ENCODE measurements around the gene BRD2.

The BRD2 gene

DNA sequence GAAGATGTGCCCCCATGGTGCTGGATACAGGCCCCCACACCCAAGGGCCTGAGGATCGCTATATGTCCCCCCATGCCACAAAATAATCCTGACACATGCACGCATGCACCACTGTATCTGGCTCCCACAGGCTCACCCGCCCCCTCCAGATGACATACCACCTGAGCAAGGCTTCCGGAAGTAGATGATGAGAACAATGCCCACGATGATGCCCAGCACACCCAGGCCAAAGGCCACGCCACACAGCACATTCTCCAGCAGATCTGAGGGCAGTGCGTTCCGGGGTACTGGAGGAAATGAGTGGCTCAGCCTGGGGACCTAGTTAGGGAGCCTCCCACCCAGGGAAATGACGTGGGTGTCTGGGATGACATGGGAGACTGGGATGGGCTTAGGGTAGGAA, 19.3 kb upstream of the BRD2 start:
- DNase-seq (ENCODE audit: low spot score): no peak

DNA sequence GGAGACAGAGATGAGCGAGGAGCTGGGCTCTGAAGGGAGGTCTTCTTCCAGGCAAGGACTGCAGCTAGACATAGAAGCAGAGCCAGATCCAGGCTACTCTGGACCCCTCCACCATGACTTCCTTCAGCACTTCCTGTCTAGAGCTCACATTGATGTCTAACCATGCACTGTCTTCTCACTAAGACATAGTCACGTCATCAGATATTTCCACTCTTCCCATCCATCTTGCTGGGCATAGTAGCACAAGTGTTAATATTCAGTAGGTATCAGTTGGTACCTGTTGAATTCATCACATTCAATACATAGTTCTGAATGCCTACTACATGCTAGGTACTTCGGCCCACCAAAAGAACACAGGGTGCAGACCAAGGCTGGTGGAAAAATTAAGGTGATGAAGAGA, 18.4 kb upstream of the BRD2 start:
- DNase-seq (ENCODE audit: low spot score): no peak

DNA sequence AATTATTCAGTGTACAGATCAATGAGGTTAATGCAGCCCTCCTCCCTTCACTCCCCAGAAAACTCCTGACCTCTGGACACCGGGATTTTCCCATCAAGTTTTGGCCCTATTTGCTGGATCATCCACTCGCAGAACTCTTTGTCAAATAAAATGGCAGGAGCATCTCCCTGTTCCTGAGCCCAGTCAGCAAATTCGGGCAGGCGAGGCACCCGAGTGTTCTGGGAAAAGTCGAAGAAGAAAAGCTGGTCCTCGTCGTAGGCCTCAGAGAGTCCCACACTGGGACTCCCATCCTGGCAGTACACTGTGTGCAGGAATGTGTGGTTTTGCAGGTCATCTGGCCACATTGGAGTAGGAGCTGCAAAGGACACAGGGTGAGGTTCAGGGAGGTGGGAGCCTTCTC, 17.9 kb upstream of the BRD2 start:
- no peak for DNase-seq (ENCODE audit: low spot score)

DNA sequence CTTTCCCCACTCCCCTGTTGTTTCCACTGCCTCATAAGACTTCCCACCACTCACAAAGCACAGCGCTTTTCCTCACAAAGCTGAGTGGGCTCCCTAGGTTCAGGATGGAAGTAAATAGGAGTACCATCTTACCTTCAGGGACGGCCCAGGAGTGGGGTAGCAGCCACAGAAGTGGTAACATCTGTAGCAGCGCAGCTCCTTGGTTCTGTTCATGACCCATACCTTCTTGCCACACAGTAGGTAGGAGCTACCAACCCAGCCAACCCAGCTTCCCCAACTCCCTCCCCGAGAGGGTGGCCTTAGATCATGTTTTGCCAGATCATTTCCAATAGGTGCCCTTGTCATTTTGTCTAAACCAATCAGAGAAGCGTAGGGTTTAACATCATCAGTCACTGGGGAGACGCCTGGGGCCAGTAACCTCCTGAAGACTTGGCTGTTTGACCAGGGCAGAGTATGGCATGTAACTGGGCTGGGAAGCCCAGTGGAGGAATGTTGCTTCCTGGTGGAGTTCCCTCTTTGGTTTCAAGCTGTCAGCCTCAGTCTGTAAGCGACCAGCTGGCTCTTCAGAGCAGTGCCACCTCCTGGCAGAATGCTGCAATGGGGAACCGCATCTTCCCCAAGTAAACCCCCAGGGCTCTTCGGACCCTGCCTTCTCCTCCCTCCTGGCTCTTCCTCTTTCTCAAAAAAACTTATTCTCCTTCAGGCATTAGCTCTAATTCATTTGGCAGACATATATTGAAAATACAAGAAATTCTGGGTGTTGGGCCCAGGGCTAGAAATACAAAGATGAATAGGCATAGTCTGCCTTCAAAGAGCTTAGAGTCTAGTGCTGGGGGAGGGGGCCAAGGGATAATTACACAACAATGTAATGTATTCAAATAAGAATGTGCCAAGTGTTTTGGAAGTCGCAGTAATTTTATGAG, 15.3 kb upstream of the BRD2 start, which contains the start of gene HLA-DMA:
TSS of gene HLA-DMA (minus strand) at position 281 of the 923 bp plus-strand sequence. CDS start at position 220, 61 bp downstream.
- peak; percentile 94 for DNase-seq (ENCODE audit: low spot score)

DNA sequence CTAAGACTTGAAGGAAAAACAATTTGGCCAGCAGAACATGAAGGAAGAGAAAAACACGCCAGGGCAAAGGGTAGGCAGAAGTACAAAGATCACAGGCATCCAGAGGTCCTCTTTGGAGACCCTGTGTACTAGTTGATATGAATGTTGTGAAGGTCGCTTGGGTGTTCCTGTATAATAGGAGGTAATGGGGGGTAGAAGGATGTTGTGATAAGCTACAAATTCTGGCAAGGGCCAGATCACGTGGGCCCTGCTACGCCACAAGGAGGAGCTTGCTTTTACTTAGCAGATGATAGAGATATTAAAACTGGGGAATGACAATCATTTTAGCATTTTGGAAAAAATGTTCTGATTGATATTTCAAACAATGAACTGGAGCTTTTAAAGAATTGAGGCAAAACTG, 14.6 kb upstream of the BRD2 start:
- DNase-seq (ENCODE audit: low spot score): no peak

DNA sequence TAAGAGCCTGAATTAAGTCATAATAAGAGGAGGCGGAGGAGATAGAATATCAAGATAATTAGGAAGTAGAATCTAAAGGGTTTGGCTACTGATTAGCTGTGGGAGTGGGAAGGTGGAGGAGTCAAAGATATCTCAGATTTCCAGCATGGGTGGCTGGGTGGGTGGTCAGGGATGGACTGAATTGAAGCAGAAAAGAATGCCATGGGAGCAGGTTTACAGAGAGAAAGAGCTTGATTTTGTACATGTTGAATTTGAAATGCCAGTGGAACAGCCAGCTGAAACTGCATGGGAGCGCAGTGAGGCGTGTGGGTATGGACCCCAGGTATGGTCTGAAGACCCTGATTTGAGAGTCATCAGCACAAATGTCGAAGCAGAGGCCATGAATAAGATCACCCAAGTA, 14.1 kb upstream of the BRD2 start:
- no peak for DNase-seq (ENCODE audit: low spot score)

DNA sequence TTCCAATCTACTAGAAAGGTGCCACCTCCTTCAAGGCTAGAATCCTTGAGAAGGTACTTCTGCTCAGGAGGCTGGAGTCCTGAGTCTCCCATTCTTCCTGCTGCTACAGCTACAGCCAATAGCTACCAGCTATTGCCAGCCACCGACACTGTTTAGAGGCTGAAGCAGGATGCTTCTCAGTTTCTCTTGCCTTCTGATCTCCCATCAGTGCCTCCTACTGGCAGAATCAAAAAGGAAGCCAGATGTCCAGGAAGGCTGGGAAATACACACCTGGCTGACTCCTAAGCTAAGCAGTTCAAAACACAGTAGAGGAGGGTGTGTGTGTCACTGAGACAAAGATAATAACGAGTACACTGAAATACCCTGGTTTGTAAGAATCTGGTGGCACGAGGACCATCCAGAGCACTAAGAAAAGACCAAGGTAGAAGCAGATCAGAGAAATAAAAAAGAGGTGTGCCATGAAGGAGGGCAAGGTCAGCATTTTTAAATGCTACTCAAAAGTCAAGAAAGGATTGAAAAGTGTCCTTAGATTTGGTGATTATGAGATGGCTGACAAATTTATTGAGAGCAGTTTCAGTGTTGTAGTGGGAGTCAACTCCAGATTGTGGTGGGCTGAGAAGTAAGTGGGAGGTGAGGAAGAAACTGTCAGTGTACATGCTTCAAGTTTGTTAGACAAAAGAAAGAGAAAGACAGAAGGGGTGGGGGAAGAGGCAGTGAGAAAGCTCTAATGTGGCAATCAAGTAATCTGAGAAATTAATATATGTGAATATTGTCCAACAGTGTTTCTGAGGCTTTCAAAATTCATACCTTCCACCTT, 13.2 kb upstream of the BRD2 start:
- no peak for DNase-seq (ENCODE audit: low spot score)

DNA sequence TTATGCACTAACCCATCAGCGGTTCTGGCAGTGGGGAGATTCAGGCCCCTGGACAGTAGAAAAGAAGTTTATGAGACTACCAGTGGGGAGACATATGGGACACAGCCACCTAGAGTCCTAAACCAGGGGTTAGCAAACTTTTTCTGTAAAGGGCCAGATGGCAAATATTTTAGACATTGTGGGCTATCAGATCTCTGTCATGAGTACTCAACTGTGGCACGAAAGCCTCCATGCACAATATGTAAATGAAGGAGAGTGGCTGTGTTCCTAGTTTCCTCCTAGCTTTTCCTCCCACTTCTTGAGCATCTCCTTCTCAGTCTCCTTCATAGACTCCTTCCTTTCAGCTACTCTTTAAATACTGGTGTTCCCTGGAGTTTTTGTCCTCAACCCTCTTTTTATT, 12.2 kb upstream of the BRD2 start:
- DNase-seq (ENCODE audit: low spot score): no peak

DNA sequence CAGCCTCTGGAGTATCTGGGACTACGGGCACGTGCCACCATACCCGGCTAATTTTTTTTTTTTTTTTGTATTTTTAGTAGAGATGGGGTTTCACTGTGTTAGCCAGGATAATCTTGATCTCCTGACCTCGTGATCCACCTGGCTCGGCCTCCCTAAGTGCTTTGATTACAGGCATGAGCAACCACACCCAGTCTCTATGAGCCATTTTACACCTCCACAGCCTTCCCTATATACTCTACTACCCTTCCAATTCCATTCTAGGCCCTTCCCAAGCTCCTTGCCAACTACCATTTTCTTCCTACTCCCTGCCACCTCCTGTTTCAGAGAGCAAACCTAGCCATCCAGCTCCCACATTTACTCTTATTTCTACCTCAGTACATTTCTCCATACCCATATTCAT, 7.8 kb upstream of the BRD2 start:
- DNase-seq (ENCODE audit: low spot score): no peak

DNA sequence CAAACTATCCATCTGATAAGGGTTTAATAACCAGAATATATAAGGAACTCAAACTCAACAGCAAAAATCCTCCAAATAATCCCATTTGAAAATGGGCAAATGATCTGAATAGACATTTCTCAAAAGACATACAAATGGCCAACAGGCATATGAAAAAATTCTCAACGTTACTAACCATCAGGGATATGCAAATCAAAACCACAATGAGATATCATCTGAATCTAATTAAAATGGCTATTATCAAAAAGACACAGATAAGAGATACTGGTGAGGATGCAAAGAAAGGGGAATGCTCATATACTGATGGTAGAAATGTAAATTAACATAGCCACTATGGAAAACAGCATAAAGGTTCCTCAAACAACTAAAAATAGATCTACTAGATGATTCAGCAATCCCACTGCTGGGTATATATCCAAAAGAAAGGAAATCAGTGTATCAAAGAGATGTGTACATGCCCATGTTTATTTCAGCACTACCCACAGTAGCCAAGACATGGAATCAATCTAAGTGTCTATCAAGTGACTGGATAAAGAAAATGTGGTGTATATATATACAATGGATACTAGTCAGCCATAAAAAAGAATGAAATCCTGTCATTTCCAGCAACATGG, 6.1 kb upstream of the BRD2 start:
- no peak for DNase-seq (ENCODE audit: low spot score)

DNA sequence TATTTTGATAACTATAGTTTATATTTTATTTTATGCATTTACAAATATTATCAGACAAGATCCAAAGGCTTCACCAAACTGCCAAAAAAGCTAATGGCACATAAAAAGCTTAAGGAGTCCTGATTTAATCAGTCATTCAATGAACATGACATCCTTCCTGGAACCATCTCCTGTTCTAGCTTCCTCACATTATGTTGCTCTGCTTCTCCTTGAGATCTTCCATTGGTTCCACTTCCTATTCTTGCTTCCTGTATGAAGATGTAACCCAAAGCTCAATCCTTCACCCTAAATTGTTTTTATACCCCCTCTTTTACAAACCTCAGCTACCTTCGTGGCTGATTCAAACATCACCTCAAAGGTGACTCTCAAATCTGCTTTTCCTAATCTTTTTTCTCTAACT, 4.5 kb upstream of the BRD2 start:
- no peak for DNase-seq (ENCODE audit: low spot score)

DNA sequence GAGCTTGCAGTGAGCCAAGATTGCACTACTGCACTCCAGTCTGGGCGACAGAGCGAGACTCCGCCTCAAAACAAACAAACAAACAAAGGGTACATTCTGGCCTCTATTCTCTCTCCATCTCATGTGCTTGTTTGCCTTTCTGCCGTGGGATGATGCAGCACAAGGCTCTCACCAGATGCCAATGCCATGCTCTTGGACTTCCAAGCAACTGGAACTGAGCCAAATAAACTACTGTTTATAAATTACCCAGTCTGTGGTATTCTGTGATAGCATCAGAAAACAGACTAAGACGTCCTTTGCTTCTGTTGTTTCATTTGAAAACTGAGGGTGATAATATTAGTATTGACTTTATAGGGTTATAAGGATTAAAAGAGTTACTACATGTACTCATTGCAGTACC, 3.6 kb upstream of the BRD2 start:
- DNase-seq (ENCODE audit: low spot score): no peak

DNA sequence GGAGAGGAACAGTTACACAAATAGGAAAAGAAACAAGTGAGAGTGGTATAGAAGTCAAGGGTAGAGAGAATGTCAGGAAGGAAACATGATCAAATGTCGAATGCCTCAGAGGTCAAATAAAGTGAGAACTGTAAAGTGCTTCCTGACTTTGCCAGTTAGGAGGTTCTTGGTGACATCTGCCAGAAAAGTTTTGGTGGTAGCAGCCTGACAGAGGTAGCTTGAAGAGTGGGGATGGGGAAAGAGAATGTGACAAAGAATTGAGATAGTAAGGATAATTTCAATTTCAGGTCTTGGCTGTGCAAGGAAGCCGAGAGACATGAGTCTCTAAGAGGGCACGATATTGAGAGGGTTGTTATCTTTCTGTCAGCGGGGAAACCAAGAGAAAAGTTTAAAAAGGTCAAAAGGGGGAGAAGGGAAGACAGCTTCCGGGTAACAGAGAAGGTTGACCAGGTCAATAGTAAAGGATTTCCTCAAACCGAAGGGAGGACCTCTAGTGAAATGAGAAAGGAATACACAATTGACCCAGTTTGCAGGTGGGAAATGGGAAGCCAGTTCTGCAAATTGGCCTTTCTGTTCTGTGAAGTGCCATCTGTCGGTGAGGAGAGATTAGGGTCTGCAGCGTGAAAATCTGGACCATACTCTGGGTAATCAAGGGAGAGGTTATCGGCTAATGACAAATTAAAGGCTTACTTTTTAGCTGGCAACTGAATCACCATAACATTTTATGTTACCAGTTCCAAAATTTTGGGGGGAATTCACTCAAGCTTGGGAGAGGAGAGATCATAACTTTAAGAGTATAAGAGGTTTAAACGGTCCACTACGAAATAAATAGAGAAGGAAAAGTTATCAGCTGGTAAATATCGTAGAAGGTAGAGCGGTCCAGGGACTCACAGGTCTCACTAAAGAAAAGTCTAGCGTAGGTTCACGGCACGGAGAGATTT, 973 bp upstream of the BRD2 start:
- no peak for DNase-seq (ENCODE audit: low spot score)

DNA sequence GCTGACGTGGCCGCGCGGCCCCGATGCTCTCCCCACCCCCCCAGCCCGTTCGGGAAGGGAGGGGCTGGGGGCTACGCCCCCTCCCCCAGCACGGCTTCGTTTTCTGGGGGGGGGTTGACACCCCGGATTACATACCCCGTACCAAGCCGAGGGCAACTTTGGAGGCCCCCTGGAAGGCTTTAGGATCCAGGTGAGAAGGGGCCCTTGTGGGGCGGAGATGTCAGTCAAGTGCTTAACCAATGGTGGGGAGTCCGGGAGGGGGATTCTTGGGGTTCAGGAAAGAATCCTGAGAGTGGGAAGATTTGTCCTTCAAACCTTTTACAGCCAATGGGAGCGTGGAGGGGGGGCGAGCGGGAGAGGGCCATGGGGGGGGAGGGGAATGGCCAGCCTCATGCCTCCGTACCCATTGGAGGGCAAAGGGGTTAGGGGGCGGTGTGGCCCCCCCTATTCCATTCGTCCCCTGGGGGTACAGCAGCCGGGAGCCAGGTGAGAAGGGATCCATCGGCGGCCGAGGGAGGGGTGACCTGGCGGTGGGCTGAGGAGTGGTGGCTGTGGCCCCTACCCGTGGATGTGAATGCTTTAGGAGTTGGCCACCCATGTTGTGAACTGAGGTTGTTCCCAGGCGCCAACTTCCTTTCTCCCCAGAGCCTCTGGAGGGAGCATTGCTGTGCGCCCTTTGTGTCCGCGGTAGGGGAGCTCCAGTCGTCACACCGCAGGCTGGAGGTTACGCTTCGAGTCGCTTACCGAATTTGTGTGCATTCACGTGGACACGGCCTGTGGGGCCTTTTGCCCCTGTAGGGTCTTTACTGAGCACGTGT, 682 bp downstream of the BRD2 start:
- no peak for DNase-seq (ENCODE audit: low spot score)

DNA sequence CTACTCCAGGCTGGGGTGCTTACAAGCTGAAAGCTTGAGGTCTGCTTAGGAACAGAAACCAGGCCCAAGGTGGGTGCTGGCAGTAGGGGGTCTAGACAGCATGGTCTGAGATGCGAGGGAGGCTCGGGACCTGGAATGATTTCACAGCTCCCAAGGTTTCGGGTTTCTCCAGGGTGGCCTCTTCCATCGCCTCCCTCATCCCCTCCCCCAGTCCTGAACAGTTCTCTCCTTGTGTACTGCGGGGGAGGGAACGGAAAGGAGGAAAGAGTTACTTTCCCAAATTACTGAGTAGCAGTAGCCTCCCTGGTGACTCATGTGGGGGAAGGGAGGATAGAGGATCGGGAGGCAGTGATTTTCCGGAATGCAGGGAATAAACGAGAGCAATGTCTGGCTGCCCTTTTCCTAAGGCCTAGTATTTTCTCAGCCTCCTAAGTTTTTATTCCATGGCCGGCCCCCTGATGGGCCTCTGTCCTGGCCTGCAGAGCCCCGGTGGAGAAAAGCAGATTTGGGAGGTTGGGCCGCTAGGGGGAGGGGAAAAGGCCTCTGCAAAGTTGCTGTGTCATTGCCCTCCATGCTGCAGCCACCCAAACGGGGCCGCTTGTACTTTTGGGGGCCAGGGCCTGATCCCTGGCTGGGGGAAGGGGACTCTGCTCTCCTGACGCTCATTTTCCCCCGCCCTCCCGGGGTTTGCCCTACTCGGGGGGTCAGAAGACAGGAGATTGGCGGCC, 1.5 kb downstream of the BRD2 start:
- DNase-seq (ENCODE audit: low spot score): peak; percentile 59

DNA sequence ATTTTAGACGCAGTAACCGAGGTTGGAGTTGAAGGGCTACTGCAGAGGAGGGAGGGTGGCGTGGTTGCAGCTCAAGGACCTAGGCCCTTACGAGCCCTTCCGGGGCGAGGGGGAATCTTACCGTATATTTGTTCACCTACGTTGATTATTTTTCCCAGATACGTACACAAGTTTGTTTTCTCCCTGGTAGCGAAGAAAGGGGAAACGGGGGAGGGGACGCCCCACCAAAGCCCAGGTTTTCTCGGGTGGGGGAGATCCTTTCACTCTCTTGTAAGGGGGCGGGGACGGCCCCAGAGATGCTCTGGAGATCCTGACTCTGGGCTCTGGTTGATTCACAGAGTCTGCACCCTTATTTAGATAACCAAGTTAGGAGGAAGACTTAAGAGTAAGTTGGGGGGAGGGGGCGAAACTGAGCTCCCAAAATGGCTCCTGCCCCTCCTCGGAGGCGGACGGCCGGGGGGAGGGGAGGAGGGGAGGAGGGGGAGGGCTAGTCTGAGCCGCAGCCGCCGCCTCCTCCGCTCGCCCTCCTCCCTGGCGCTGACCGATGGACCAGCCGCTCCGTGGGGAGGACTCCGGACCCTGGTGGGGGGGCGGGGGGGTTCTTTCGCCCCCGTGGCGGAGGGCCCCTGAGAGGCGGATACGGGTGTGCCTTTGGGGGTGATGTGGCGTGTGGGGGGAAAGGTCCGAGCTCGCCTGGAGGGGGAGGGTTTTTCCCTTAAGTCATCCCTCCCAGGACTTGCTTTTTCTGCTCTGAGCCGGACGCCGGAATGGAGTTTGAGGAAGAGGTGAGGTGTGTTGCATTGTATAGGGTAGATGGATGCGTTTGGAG, 2.2 kb downstream of the BRD2 start:
- DNase-seq (ENCODE audit: low spot score): peak; percentile 79

DNA sequence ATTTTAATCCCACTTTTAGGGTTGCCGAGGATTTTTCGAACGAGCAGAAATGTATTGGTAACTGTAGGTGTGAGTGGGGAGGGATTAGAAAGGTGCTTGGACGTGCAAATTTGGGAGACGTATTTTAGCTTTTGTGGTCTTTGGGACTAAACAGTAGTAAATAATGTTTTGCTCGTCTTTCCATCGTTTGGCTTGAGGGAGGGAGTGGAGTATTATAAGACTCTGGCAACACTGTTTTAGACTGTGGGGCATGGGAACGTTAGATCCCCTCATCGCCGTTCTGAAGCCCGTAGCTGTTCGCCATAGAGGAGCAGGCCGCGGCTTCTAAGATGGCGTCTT, 2.8 kb downstream of the BRD2 start:
- DNase-seq (ENCODE audit: low spot score): no peak

DNA sequence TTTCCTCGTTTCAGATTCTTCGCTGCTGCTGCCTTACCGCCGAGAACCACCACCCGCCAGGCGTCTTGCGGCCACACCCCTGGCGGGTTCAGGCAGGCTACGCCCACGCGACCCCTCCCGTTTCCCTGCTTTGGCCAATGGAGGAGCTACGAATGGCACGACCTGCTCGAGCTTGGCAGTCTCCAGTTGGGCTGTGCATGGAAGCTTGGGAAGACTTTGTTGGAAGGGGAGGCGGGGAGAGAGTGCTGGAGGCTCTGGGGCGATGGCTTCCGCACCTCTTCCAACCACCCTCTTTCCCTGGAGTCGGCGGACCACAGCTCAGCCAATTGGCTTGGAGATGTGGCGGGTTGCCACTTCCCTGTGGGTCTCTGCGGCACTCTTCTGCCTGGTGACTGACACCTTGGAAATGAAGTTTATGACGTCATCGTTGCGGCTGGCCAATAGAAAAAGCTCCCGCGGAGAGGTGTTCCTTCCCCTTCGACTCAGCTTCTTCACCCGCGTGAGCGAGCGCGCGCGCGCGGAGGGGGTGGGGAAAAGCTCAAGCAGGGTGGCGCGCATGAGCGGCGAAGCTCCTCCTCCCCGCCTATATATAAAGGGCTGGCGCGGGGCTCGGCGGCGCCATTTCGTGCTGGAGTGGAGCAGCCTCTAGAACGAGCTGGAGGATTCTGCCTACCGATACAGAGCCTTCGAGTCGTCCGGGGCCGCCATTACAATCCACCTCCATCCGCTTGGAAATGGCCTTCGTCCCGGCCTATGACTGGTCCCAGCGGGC, 3.4 kb downstream of the BRD2 start:
- DNase-seq (ENCODE audit: low spot score): peak; percentile 98

All from AG20443 (cell line).